A673 (cell line): ENCODE results near the gene CETN3. TPM values are rescaled to one million over a fixed set of nuclear protein-coding genes. Genes with fewer than 3 reads are reported as not detected.
A peak's percentile ranks its signal among the peaks of the same experiment; 100 is the strongest.

ENCODE experiments used
- BruUV-seq: library from RNA; stranded (reverse); fragments of 400-500 nt; replicated peaks from 2 replicates; lab custom pipeline; 2021; lab: Mats Ljungman, UMichigan
- CTCF ChIA-PET: fragments of 300-600 bp; sonication (Branson Sonifier 250); formaldehyde crosslinking; loops from one replicate; lab custom pipeline; 2022; ENCODE audit warnings: antibody characterized with exemption; lab: Charles Lee
- POLR2A ChIA-PET: fragments of 300-600 bp; sonication (Branson Sonifier 250); formaldehyde crosslinking; loops from one replicate; lab custom pipeline; 2022; ENCODE audit warnings: antibody characterized with exemption; ENCODE audit not compliant: low non-redundant PET; lab: Charles Lee
- DNase-seq: peaks from one replicate; pipeline ENCODE4 v3.0.0-alpha.2; 2015; ENCODE audit warnings: low spot score
- H3K27ac ChIP-seq: fragments of 200-600 bp; sonication (generic); 2 replicates; pipeline ENCODE4 v1.5.1; 2016; ENCODE audit warnings: mixed run types, low read depth, mild to moderate bottlenecking, mixed read lengths, antibody characterized with exemption, low read length; ENCODE audit not compliant: poor library complexity, severe bottlenecking
- H3K27me3 ChIP-seq: fragments of 200-600 bp; sonication (generic); replicated peaks from 2 replicates; pipeline ENCODE4 v1.6.1; 2017; ENCODE audit warnings: mixed run types, low read depth, mild to moderate bottlenecking, mixed read lengths, antibody characterized with exemption, low read length; ENCODE audit not compliant: insufficient read depth, poor library complexity
- H3K36me3 ChIP-seq: fragments of 200-600 bp; sonication (generic); 2 replicates; pipeline ENCODE4 v1.6.1; 2016; ENCODE audit warnings: mixed run types, mild to moderate bottlenecking, mixed read lengths, antibody characterized with exemption, low read length; ENCODE audit not compliant: insufficient read depth, poor library complexity, severe bottlenecking
- H3K4me1 ChIP-seq: fragments of 200-600 bp; sonication (generic); 2 replicates; pipeline ENCODE4 v1.6.1; 2017; ENCODE audit warnings: mixed run types, mild to moderate bottlenecking, mixed read lengths, antibody characterized with exemption, low read length; ENCODE audit not compliant: insufficient read depth, poor library complexity, severe bottlenecking
- H3K4me3 ChIP-seq: fragments of 200-600 bp; sonication (generic); 2 replicates; pipeline ENCODE4 v1.5.1; 2016; ENCODE audit warnings: low read depth, mixed run types, mild to moderate bottlenecking, mixed read lengths, low read length; ENCODE audit not compliant: poor library complexity, severe bottlenecking
- H3K9me3 ChIP-seq: fragments of 200-600 bp; sonication (generic); 2 replicates; pipeline ENCODE4 v1.6.1; 2016; ENCODE audit warnings: mixed run types, low read depth, mild to moderate bottlenecking, mixed read lengths, antibody characterized with exemption, low read length; ENCODE audit not compliant: poor library complexity, severe bottlenecking
- EZH2 ChIP-seq: fragments of 200-600 bp; sonication (generic); IDR thresholded peaks from 2 replicates; pipeline ENCODE4 v1.6.1; 2017; ENCODE audit warnings: borderline replicate concordance, low read depth, mild to moderate bottlenecking, mixed read lengths, antibody characterized with exemption, low read length; ENCODE audit not compliant: poor library complexity, severe bottlenecking
- intact Hi-C: fragments of 100-400 bp; cut with micrococcal nuclease; formaldehyde crosslinking; loops from one replicate; pipeline ENCODE4 v1.10.0; 2022; ENCODE audit not compliant: unreplicated experiment
- total RNA-seq: library from RNA; stranded (reverse); gene quantifications from 2 replicates; pipeline ENCODE4 v1.2.3, GENCODE V29; 2021
- TF ChIP-seq, protein P1 (sequence below): fragments of 300-800, 200-600 bp; sonication (generic); conservative IDR thresholded peaks from 2 replicates; pipeline ENCODE4 v1.5.1; 2017; ENCODE audit warnings: low read depth, mild to moderate bottlenecking, antibody characterized with exemption, low read length, moderate library complexity, mixed read lengths

CETN3 gene
- total RNA-seq, 1 experiment from 2014 or later: 25.3 TPM

GRCh38 chr5:90438100-90438499 lies 28.5 kb upstream of the CETN3 start:
- Histone ChIP-seq H3K27me3 (no peaks in the 10 kb centered on the region), H3K4me1 (peaks cover 3% of the 10 kb centered on the region), H3K27ac (no peak overlapping the region), H3K4me3 (no peak overlapping the region), H3K9me3 (no peaks in the 10 kb centered on the region), H3K36me3 (no peaks in the 10 kb centered on the region)
- DNase-seq: no peak
- no TSS peak for BruUV-seq
- intact Hi-C loops: loop anchor here (2.0 kb wide), 1 partner anchor 167 kb away; no protein-coding TSS in a partner anchor
- ChIA-PET CTCF (no interaction called here), POLR2A (no interaction called here)
- no peak for TF ChIP-seq EZH2
- TF ChIP-seq, protein P1, sequence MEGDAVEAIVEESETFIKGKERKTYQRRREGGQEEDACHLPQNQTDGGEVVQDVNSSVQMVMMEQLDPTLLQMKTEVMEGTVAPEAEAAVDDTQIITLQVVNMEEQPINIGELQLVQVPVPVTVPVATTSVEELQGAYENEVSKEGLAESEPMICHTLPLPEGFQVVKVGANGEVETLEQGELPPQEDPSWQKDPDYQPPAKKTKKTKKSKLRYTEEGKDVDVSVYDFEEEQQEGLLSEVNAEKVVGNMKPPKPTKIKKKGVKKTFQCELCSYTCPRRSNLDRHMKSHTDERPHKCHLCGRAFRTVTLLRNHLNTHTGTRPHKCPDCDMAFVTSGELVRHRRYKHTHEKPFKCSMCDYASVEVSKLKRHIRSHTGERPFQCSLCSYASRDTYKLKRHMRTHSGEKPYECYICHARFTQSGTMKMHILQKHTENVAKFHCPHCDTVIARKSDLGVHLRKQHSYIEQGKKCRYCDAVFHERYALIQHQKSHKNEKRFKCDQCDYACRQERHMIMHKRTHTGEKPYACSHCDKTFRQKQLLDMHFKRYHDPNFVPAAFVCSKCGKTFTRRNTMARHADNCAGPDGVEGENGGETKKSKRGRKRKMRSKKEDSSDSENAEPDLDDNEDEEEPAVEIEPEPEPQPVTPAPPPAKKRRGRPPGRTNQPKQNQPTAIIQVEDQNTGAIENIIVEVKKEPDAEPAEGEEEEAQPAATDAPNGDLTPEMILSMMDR: no peak

- no peak overlapping the region for H3K4me3 ChIP-seq
- H3K27me3 ChIP-seq: no peaks in the 10 kb centered on the region
- no peaks in the 10 kb centered on the region for H3K9me3 ChIP-seq
- no peak for DNase-seq
- no peaks in the 10 kb centered on the region for H3K36me3 ChIP-seq
- TF ChIP-seq EZH2: no peak
- TF ChIP-seq, protein P1: no peak
- no peak overlapping the region for H3K27ac ChIP-seq
- ChIA-PET CTCF (no interaction called here), POLR2A (no interaction called here)
- intact Hi-C loops: loop anchor here (2.0 kb wide), 1 partner anchor 167 kb away; no protein-coding TSS in a partner anchor
- H3K4me1 ChIP-seq: peaks cover 3% of the 10 kb centered on the region
- BruUV-seq: no TSS peak
These were observed 28.1 kb upstream of the CETN3 start for GRCh38 chr5:90437663-90438062.

- Histone ChIP-seq H3K27ac (no peak overlapping the region), H3K9me3 (no peaks in the 10 kb centered on the region), H3K4me3 (no peak overlapping the region), H3K36me3 (no peaks in the 10 kb centered on the region), H3K4me1 (no peaks in the 10 kb centered on the region), H3K27me3 (no peaks in the 10 kb centered on the region)
- ChIA-PET CTCF (no interaction called here), POLR2A (no interaction called here)
- intact Hi-C loops: loop anchor here (5.0 kb wide), 1 partner anchor 1707 kb away; no protein-coding TSS in a partner anchor
- peak; percentile 67 for DNase-seq
- TF ChIP-seq EZH2: no peak
- TF ChIP-seq, protein P1: peak; percentile 89
- BruUV-seq: no TSS peak
These were observed 24.7 kb upstream of the CETN3 start for GRCh38 chr5:90434116-90434714.
